LoVo (cell line): Measurements from ENCODE around the gene CCDC186.

Experiments
- DNase-seq: peaks from one replicate; pipeline ENCODE4 v3.0.0-alpha.2; 2016; ENCODE audit warnings: low spot score

The CCDC186 gene

GRCh38 chr10:114110174-114110972, 63.6 kb downstream of the CCDC186 start:
- DNase-seq, result peak; percentile 45

DNA sequence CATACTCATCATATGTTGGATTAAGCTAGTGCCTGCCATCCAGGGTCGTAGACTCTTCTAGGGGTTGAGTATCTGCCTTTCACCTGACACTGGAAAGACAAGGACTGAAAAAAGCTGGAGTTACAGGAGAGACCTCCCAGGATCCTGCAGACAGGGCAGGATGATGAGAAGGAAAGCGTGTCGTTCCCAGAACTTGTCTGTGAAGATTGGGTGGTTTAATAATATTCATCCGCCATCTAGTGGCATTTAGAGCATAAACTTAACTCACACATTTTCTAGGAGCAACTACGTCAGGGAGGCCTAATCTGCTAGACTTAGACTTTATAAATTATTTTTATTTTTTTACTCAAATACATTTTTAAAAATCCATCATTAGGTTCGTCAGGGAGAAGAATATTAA, 70.7 kb downstream of the CCDC186 start:
- DNase-seq, result peak; percentile 66

GRCh38 chr10:114102256-114102655, 71.7 kb downstream of the CCDC186 start:
- DNase-seq, result no peak

DNA sequence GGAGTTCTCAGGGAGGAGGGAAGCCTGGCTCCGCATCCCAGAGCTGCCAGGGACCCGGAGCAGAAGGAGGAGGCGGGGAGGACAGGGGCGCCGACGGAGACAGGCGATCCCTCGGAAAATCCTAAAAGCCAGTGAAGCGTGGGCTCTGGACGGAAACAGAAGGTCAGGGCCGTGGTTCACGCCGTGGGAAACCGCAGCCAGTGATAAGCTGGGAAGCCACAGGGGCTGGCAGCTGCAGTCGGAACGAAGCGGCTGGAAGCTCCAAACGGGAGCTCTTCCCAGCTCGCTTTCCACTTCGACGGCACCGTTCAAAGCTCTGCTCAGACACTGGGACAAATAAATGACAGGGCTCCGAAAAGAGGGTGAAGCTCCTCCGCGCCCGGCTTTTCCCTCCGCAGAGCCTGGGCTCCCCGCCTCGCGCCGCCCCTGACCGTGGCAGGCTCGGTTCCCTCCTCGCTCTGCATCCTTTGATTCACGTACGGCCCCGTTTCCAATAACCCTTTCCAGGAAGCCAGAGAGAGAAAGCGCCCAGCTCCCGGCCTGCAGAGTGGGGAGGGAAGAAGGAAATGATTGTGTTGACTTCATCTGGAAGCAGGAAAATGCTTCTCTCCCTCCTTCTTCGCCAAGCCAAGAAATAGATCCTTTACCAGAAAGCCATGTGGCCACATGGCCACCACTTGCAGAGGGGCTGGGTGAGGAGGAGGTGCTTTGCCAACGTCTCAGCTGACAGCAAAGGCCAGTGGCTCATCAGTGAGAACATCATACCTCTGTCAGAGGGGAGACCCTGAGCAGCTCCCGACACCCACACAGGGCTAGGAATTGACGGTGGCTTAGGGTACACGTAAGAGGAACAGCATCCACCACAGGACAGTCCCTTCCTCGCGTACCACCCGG, 72.9 kb downstream of the CCDC186 start:
- no peak for DNase-seq

GRCh38 chr10:114096864-114097263, 77.1 kb downstream of the CCDC186 start:
- DNase-seq, result no peak

- no peak for DNase-seq
Observed at GRCh38 chr10:114095559-114096337, 78.3 kb downstream of the CCDC186 start.

DNA sequence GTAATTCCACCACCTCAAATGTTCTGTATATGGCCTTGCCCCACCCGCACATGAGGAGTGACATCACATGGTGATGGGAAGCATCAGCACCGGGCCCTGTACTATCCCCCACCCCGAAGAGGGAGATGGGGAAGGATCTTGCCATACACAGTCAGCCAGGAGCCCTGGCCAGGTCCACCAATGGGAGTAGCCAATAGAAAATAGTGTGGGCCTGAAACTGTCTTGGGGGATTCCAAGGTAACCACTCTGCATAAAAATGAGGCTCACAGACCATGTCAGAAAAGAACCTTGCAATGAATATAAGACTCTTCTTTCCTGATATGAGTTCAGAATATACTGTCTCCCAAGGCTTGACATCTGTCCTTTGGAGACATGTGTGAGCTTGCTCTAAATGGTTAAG, 79.2 kb downstream of the CCDC186 start:
- DNase-seq, result no peak

DNA sequence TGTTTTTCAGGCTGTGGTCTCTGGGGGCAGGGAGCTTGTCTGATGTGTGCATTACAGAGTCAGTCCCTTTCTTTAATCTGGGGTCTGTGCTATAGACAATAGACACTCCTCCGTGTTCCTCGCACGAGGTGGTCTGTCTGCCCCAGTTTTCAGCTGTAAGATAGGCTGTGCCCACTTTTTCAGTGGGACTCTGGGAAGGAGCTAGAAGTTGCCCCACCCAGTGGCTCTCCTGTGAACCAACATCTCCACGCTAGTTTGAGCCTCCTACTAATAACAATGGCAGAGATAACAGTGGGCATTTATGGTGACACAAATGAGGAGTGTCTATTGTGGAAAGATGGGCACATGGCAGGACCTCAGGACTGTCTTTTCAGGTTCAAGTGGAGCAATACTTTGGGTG, 86.3 kb downstream of the CCDC186 start:
- no peak for DNase-seq

DNA sequence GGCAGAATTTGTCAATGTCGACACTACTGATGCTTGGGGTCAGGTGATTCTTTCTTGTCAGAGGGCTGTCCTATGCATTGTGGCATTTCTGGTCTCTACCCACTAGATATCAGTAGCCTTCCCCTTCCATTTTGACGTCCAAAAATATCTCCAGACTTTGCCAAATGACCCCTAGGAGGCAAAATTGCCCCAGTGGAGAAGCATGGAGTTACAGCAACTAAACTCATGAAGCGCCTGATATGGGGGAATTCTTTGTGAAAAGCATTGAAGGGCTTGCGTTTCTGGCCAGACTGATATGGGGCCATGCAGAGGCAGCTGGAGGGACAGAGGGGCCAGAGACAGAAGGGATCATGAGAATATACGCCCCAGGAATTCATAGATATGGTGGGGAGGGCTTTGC, 86.7 kb downstream of the CCDC186 start:
- DNase-seq, result no peak

GRCh38 chr10:114084215-114084614, 89.8 kb downstream of the CCDC186 start:
- DNase-seq, result no peak

DNA sequence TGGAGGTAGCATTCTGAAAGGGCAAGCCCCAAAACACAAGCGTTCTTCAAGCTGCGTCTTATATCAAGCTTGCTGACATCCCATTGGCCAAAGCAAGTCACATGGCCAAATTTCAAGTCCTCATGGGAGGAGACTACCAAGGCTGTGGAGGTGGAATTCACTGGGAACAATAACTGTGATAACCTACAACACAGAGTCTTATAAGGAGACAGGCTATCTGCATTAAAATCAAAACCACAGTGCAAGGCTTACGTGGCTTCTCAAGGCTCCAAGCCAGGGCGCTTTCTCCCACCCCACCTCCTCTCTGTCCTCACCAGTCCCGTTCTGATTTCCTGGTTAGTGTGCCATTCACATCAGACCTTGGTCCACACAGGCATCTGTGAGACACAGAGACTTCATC, 91.0 kb downstream of the CCDC186 start:
- DNase-seq, result peak; percentile 69

GRCh38 chr10:114081911-114082583, 92.0 kb downstream of the CCDC186 start:
- peak; percentile 52 for DNase-seq

DNA sequence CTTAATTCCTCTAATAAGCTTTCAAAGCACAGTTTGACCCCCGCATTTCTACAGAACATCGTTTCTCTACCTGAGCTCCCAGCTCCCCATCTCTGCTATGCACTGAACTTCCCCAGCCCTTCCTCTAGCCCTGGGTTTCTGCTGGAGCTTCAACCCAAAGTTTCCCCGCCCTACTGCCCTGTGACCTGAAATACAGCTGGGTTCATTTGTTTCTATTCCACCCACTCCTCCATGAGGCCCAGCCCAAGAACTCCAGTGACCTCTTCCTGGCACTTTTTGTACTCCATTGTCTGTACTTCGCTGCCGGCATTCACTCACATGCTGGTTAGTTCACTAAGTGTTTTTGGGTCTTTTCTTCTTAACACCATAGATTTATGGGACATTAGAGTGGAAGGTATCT, 94.6 kb downstream of the CCDC186 start:
- DNase-seq, result no peak

GRCh38 chr10:114078346-114078745, 95.7 kb downstream of the CCDC186 start:
- no peak for DNase-seq

- no peak for DNase-seq
Observed at GRCh38 chr10:114077815-114078219, 96.2 kb downstream of the CCDC186 start.

- DNase-seq, result no peak
Observed at GRCh38 chr10:114077347-114077746, 96.7 kb downstream of the CCDC186 start.

GRCh38 chr10:114075093-114075492, 98.9 kb downstream of the CCDC186 start:
- DNase-seq, result no peak

DNA sequence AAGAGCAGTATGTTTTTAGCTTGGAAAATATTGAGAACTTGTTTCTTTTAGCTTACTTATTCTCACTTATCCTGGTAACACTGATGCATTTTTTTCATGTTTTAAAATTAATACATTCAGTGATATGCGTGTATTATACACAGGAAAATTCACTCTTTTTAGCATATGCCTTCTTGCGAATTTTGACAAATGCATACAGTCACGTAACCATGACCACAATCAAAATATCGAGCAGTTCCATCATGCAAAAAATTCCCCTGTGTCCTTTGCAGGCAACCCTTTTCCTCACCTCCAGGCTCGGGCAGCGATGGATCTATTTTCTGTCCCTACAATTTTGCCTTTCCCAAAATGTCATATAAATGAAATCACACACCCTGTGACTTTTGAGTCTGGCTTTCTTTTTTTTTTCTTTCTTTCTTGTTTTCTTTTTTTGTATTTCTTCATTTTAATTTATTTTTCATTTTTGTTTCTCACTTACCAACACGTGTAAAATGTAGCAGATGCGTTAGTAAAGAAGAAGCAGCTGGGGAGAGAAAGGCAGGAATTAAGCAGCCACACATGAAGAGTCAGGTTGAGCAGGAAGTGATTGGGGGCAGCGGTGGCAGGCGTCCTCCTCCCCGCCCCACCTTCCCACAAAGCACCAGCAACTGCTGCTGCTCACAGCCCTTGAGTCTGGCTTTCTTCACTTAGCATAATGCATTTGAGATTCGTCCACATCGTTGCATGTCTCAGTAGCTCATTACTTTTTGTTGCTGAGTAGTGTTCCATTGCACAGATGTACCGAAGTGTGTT, 100.4 kb downstream of the CCDC186 start:
- DNase-seq, result no peak

DNA sequence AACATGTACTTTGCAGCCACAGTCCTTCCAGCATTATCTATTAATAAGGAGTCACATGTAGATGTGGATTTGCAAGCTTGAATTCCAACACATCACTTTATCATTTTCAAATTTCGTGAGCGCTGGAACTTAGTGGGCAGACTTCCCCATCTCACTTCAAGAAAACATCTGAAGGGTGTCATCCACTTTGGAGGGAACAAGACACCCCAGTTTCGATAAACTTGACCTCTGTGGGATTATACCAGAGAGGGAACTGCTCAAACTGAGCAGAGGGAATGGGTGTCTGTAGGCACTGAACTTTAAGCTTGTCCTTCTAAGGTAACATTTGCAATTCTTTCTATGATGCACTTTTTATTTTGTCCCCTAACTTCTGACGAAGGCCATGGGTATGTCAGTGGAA, 102.8 kb downstream of the CCDC186 start:
- DNase-seq, result no peak
